Neutrophil (primary cell): ENCODE measurements around the gene TSHZ2.

Experiments
- H3K27ac ChIP-seq: fragments of 200-600 bp; sonication (generic); 2 replicates; pipeline ENCODE4 v1.5.1; 2016; ENCODE audit warnings: mild to moderate bottlenecking, moderate library complexity
- H3K27me3 ChIP-seq: fragments of 200-600 bp; sonication (generic); 2 replicates; pipeline ENCODE4 v1.6.0; 2016; ENCODE audit warnings: mild to moderate bottlenecking
- H3K36me3 ChIP-seq: fragments of 200-600 bp; sonication (generic); 2 replicates; pipeline ENCODE4 v1.5.1; 2017
- H3K4me1 ChIP-seq, 2 experiments: fragments of 200-600 bp in 1 of 2; sonication (generic) in 1 of 2; 1 replicate in 1 of 2; 2 replicates in 1 of 2; pipeline versions ENCODE4 v1.5.1 to v1.6.1; 2013 to 2016; ENCODE audit warnings: low read depth in 1 of 2, low read length in 1 of 2, mild to moderate bottlenecking in 1 of 2, moderate library complexity in 1 of 2; ENCODE audit not compliant: control insufficient read depth in 1 of 2, insufficient read depth in 1 of 2
- H3K4me3 ChIP-seq, 2 experiments: fragments of 200-600 bp in 1 of 2; sonication (generic) in 1 of 2; 1 replicate in 1 of 2; 2 replicates in 1 of 2; pipeline ENCODE4 v1.5.1; 2013 to 2016; ENCODE audit warnings: low read depth in 1 of 2, low read length in 1 of 2, mild to moderate bottlenecking in 1 of 2, moderate library complexity in 1 of 2
- H3K9me3 ChIP-seq: fragments of 200-600 bp; sonication (generic); 2 replicates; pipeline ENCODE4 v1.5.1; 2016
- CTCF ChIP-seq: fragments of 200-600 bp; sonication (generic); IDR thresholded peaks from 2 replicates; pipeline ENCODE4 v1.5.1; 2016; ENCODE audit warnings: antibody characterized with exemption

TSHZ2 gene

DNA sequence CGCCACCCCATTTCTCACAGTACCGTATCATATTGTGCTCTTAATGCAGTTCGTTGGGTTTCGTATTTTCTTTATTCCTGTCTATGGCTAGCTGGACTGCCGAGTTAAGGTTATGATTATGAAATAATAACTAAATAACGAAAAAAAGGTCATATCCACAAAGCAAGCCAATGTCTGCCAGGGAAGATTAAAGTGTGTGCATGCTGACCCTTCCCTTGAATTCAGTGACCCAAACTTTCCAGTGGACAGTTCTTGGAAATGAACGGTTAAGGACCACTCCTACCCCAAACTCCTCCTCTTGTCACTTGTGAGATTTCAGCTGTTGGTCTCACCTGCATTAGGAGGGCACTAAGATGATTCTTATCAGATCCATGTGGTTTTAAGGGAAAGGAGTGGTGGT lies 449.9 kb downstream of the TSHZ2 start:
- no peaks in the 10 kb centered on the region for H3K36me3 ChIP-seq
- no peaks in the 10 kb centered on the region for H3K27me3 ChIP-seq
- H3K27ac ChIP-seq: no peak overlapping the region
- no peak overlapping the region for H3K4me3 ChIP-seq
- TF ChIP-seq CTCF: no peak
- peaks cover 21% of the 10 kb centered on the region in 2 experiments for H3K4me1 ChIP-seq
- no peaks in the 10 kb centered on the region for H3K9me3 ChIP-seq

- Histone ChIP-seq H3K27ac (no peak overlapping the region), H3K4me1 (peaks cover 37 to 38% of the 10 kb centered on the region in 2 experiments), H3K9me3 (no peaks in the 10 kb centered on the region), H3K4me3 (no peak overlapping the region), H3K27me3 (no peaks in the 10 kb centered on the region), H3K36me3 (no peaks in the 10 kb centered on the region)
- no peak for TF ChIP-seq CTCF
These were observed 451.5 kb downstream of the TSHZ2 start for GRCh38 chr20:53423587-53424146.

GRCh38 chr20:53425481-53425880 lies 453.3 kb downstream of the TSHZ2 start:
- TF ChIP-seq CTCF: no peak
- peak overlapping the region; percentile 87 for H3K27ac ChIP-seq

DNA sequence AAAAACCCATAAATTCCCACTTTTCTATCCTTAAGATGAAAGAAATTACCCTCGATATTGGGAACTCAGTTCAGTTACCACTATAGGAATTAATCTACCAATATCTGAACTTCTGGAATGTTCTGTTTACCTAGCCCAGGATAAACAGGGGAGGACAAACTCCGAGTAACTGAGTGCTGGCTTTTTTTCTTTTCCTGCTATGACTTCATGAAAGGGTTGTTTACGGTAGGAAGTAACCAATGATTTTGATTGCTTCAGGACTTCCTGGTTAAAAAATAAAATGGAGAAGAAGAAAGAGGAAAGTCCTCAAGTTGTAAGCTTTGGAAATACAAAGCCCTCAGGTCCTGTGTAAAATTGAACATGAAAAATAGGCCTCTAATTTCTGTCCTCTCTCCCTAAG lies 453.8 kb downstream of the TSHZ2 start:
- Histone ChIP-seq H3K27ac (peak overlapping the region; percentile 87), H3K36me3 (no peaks in the 10 kb centered on the region), H3K27me3 (no peaks in the 10 kb centered on the region), H3K9me3 (no peaks in the 10 kb centered on the region), H3K4me3 (peak overlapping the region; percentile 25 to 37), H3K4me1 (peaks cover 39 to 40% of the 10 kb centered on the region in 2 experiments)
- no peak for TF ChIP-seq CTCF

More at GRCh38 chr20:53425481-53425880, 453.3 kb downstream of the TSHZ2 start:
- Histone ChIP-seq H3K4me1 (peaks cover 39 to 40% of the 10 kb centered on the region in 2 experiments), H3K36me3 (no peaks in the 10 kb centered on the region), H3K4me3 (peak overlapping the region; percentile 25 to 37), H3K9me3 (no peaks in the 10 kb centered on the region), H3K27me3 (no peaks in the 10 kb centered on the region)

- Histone ChIP-seq H3K4me1 (peaks cover 39 to 40% of the 10 kb centered on the region in 2 experiments), H3K4me3 (peak overlapping the region in 1 of 2 experiments; percentile 25), H3K36me3 (no peaks in the 10 kb centered on the region), H3K9me3 (no peaks in the 10 kb centered on the region), H3K27ac (peak overlapping the region; percentile 87), H3K27me3 (no peaks in the 10 kb centered on the region)
- TF ChIP-seq CTCF: no peak
These were observed 454.7 kb downstream of the TSHZ2 start for GRCh38 chr20:53426766-53427312.
